GM12864 (cell line): Measurements from ENCODE around the gene FMNL2.
A peak's percentile ranks its signal among the peaks of the same experiment; 100 is the strongest.

Experiments used
- DNase-seq: peaks from one replicate; pipeline ENCODE4 v3.0.0-alpha.2; 2011; ENCODE audit warnings: low read depth
- H3K4me3 ChIP-seq: 2 replicates; pipeline ENCODE4 v1.5.1; 2011; ENCODE audit warnings: mild to moderate bottlenecking, low read depth, low read length, control low read depth
- TF ChIP-seq, protein P1 (sequence below): IDR thresholded peaks from 2 replicates; pipeline ENCODE4 v1.5.1; 2011; ENCODE audit warnings: low read depth, mild to moderate bottlenecking, moderate library complexity, low read length, control low read depth, inconsistent platforms; ENCODE audit errors: missing control alignments

The FMNL2 gene

DNA sequence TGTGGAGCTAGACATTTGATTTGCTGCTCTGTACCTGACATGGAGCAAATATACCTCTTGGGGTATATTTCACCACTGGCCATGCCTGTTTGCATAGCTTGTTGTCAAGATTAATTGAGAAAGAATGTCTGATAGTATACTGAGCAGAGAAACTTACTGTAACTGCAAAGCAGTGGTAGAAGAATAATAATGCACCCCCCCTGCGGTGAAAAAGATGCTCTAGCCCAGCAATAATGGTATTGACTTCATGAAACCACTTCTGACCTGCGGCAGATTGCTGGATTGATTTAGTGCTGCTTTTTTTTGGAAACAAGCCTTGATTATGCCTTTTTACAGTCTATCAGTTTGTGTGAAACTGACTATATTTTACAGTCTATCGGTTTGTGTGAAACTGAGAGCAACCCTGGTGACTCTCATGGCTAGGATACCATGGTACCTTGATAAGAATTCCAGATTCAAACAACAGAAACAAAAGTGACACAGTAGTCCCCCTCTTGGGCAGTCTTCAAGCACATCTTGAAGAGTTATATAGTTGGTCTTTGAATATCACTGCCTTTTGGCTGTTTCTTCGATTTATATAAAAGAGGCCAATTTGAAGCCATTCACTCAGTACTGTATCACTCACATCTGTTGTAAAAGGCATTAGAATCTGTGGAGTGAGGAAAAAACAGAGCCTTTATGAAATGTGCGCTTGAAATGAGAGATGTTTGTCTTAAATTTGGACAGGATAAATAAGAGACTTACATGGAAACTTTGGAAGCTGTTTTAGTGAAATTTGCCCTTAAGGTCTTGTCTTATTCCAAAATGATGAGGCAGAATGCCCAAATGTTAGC, 102.5 kb downstream of the FMNL2 start:
- TF ChIP-seq, protein P1, sequence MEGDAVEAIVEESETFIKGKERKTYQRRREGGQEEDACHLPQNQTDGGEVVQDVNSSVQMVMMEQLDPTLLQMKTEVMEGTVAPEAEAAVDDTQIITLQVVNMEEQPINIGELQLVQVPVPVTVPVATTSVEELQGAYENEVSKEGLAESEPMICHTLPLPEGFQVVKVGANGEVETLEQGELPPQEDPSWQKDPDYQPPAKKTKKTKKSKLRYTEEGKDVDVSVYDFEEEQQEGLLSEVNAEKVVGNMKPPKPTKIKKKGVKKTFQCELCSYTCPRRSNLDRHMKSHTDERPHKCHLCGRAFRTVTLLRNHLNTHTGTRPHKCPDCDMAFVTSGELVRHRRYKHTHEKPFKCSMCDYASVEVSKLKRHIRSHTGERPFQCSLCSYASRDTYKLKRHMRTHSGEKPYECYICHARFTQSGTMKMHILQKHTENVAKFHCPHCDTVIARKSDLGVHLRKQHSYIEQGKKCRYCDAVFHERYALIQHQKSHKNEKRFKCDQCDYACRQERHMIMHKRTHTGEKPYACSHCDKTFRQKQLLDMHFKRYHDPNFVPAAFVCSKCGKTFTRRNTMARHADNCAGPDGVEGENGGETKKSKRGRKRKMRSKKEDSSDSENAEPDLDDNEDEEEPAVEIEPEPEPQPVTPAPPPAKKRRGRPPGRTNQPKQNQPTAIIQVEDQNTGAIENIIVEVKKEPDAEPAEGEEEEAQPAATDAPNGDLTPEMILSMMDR = no peak
- no peak overlapping the region for H3K4me3 ChIP-seq
- DNase-seq = no peak

- no peak for DNase-seq
- TF ChIP-seq, protein P1 = no peak
- H3K4me3 ChIP-seq = no peak overlapping the region
Observed at GRCh38 chr2:152440049-152440448, 105.1 kb downstream of the FMNL2 start.

DNA sequence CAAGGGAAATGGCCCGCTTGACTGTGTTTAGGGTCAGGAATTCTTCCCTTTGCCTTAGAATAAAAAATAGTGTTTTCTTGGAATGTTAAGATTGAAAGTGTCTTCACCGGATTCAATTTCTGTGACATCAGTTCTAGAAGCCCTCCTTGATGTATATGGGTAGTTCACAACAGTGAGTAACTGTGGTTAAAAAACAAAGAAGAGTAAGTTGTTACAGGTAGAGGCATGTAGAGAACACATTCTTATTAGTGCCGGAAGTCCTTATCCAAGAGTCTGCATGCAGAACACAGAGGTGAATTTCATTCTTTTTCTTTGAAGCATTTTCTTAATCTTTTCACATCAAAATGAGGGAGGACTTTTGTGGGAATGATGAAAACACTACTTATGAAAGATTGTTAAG, 105.5 kb downstream of the FMNL2 start:
- no peak for DNase-seq
- H3K4me3 ChIP-seq = no peak overlapping the region
- TF ChIP-seq, protein P1 = no peak

DNA sequence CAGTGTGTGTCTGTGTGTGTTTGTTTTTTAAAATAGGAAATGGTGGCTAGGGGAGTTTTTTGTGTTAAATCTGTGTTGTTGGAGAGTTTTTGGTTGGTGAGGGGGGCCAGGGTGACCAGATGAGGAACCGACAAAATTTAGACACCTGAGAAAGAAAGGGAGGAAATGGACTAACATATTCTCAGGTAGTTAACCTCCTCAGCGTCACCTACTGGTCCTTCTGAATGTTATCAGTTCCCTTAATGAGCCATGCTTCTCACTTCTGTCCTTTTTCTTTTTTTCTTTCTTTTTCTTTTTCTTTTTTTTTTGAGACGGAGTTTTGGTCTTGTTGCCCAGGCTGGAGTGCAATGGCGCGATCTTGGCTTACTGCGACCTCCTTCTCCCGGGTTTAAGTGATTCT, 107.0 kb downstream of the FMNL2 start:
- no peak overlapping the region for H3K4me3 ChIP-seq

GRCh38 chr2:152443771-152444170, 108.8 kb downstream of the FMNL2 start:
- no peak overlapping the region for H3K4me3 ChIP-seq
- TF ChIP-seq, protein P1 = no peak
- no peak for DNase-seq

More for the DNA sequence above, 107.0 kb downstream of the FMNL2 start:
- TF ChIP-seq, protein P1 = peak; percentile 55
- no peak for DNase-seq

DNA sequence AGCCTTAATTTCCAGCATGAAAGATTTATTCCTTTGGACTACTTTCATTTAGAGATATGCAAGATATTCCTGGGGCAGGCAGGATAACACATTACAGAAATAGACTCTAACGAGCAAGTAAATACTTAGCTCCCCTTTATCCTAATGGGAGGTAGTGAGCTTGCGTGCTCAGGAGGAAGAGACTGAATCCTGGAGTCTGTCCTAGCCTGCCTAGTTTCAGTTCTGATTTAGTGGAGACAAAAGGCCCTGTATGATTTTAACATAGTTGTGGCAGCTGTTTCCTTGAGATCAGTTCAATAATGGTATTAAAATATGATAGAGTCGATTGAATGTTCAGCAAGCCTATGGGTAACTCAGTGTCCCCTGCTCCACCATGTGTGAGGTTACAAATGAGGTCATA, 109.5 kb downstream of the FMNL2 start:
- DNase-seq = no peak
- TF ChIP-seq, protein P1 = no peak
- no peak overlapping the region for H3K4me3 ChIP-seq

- no peak for DNase-seq
- TF ChIP-seq, protein P1 = no peak
- H3K4me3 ChIP-seq = no peak overlapping the region
Observed at GRCh38 chr2:152445375-152445774, 110.4 kb downstream of the FMNL2 start.
